ENCODE results near the gene WFDC12.

The WFDC12 gene

GRCh38 chr20:45087814-45088213 lies 36.5 kb downstream of the WFDC12 start:
- no peak for TF ChIP-seq TAF1 (IDR thresholded peaks at IDR 0.05; ENCODE audit: low read depth)
- TF ChIP-seq YY1 (IDR thresholded peaks at IDR 0.05; ENCODE audit: low read depth), result no peak
- TF ChIP-seq FOXM1 (IDR thresholded peaks at IDR 0.05; ENCODE audit: borderline replicate concordance, low read depth), result no peak
- TF ChIP-seq NFIC (IDR thresholded peaks at IDR 0.05), result no peak
- no peak for TF ChIP-seq EP300 (IDR thresholded peaks at IDR 0.05; ENCODE audit: borderline replicate concordance)
- no peak for TF ChIP-seq RAD21 (IDR thresholded peaks at IDR 0.05; ENCODE audit: low read depth)
- no peak for TF ChIP-seq CREB1 (IDR thresholded peaks at IDR 0.05; ENCODE audit: low read depth)
- no peak for TF ChIP-seq USF1 (IDR thresholded peaks at IDR 0.05)
- TF ChIP-seq, protein P1, sequence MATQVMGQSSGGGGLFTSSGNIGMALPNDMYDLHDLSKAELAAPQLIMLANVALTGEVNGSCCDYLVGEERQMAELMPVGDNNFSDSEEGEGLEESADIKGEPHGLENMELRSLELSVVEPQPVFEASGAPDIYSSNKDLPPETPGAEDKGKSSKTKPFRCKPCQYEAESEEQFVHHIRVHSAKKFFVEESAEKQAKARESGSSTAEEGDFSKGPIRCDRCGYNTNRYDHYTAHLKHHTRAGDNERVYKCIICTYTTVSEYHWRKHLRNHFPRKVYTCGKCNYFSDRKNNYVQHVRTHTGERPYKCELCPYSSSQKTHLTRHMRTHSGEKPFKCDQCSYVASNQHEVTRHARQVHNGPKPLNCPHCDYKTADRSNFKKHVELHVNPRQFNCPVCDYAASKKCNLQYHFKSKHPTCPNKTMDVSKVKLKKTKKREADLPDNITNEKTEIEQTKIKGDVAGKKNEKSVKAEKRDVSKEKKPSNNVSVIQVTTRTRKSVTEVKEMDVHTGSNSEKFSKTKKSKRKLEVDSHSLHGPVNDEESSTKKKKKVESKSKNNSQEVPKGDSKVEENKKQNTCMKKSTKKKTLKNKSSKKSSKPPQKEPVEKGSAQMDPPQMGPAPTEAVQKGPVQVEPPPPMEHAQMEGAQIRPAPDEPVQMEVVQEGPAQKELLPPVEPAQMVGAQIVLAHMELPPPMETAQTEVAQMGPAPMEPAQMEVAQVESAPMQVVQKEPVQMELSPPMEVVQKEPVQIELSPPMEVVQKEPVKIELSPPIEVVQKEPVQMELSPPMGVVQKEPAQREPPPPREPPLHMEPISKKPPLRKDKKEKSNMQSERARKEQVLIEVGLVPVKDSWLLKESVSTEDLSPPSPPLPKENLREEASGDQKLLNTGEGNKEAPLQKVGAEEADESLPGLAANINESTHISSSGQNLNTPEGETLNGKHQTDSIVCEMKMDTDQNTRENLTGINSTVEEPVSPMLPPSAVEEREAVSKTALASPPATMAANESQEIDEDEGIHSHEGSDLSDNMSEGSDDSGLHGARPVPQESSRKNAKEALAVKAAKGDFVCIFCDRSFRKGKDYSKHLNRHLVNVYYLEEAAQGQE (IDR thresholded peaks at IDR 0.05; ENCODE audit: low read depth), result no peak
- no peak for TF ChIP-seq EGR1 (IDR thresholded peaks at IDR 0.05)
- TF ChIP-seq, protein P2, sequence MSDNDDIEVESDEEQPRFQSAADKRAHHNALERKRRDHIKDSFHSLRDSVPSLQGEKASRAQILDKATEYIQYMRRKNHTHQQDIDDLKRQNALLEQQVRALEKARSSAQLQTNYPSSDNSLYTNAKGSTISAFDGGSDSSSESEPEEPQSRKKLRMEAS (IDR thresholded peaks at IDR 0.05), result no peak
- no peak for TF ChIP-seq CEBPB (IDR thresholded peaks at IDR 0.05)
- no peak for TF ChIP-seq TCF12 (IDR thresholded peaks at IDR 0.05; ENCODE audit: low read depth)
- TF ChIP-seq ZBTB7A (IDR thresholded peaks at IDR 0.05; ENCODE audit: low read depth), result no peak
- TF ChIP-seq TEAD4 (IDR thresholded peaks at IDR 0.05), result no peak

GRCh38 chr20:45087097-45087790 lies 37.0 kb downstream of the WFDC12 start:
- TF ChIP-seq ZBTB7A (IDR thresholded peaks at IDR 0.05; ENCODE audit: low read depth) (no peak), RAD21 (IDR thresholded peaks at IDR 0.05; ENCODE audit: low read depth) (no peak), NFIC (IDR thresholded peaks at IDR 0.05) (no peak), EP300 (IDR thresholded peaks at IDR 0.05; ENCODE audit: borderline replicate concordance) (no peak), CREB1 (IDR thresholded peaks at IDR 0.05; ENCODE audit: low read depth) (no peak), TCF12 (IDR thresholded peaks at IDR 0.05; ENCODE audit: low read depth) (no peak), CEBPB (IDR thresholded peaks at IDR 0.05) (no peak), YY1 (IDR thresholded peaks at IDR 0.05; ENCODE audit: low read depth) (no peak)
- TF ChIP-seq, protein P2 (IDR thresholded peaks at IDR 0.05), result no peak

- no peak for TF ChIP-seq CREB1 (IDR thresholded peaks at IDR 0.05; ENCODE audit: low read depth)
- no peak for TF ChIP-seq YY1 (IDR thresholded peaks at IDR 0.05; ENCODE audit: low read depth)
- TF ChIP-seq EP300 (IDR thresholded peaks at IDR 0.05; ENCODE audit: borderline replicate concordance), result no peak
- TF ChIP-seq USF1 (IDR thresholded peaks at IDR 0.05), result no peak
- TF ChIP-seq ZBTB7A (IDR thresholded peaks at IDR 0.05; ENCODE audit: low read depth), result no peak
- TF ChIP-seq FOXM1 (IDR thresholded peaks at IDR 0.05; ENCODE audit: borderline replicate concordance, low read depth), result no peak
- no peak for TF ChIP-seq TAF1 (IDR thresholded peaks at IDR 0.05; ENCODE audit: low read depth)
- TF ChIP-seq RAD21 (IDR thresholded peaks at IDR 0.05; ENCODE audit: low read depth), result no peak
- TF ChIP-seq TEAD4 (IDR thresholded peaks at IDR 0.05), result no peak
- TF ChIP-seq CEBPB (IDR thresholded peaks at IDR 0.05), result no peak
Measured at GRCh38 chr20:45085867-45086266, 38.4 kb downstream of the WFDC12 start.

- TF ChIP-seq ZBTB7A (IDR thresholded peaks at IDR 0.05; ENCODE audit: low read depth), result no peak
Measured at GRCh38 chr20:45085289-45085688, 39.0 kb downstream of the WFDC12 start.

GRCh38 chr20:45083127-45083526 lies 41.1 kb downstream of the WFDC12 start:
- no peak for TF ChIP-seq EP300 (IDR thresholded peaks at IDR 0.05; ENCODE audit: borderline replicate concordance)
- no peak for TF ChIP-seq ZBTB7A (IDR thresholded peaks at IDR 0.05; ENCODE audit: low read depth)
- no peak for TF ChIP-seq TEAD4 (IDR thresholded peaks at IDR 0.05)
- TF ChIP-seq NFIC (IDR thresholded peaks at IDR 0.05), result no peak
- no peak for TF ChIP-seq FOXM1 (IDR thresholded peaks at IDR 0.05; ENCODE audit: borderline replicate concordance, low read depth)
- TF ChIP-seq YY1 (IDR thresholded peaks at IDR 0.05; ENCODE audit: low read depth), result no peak
- TF ChIP-seq CREB1 (IDR thresholded peaks at IDR 0.05; ENCODE audit: low read depth), result no peak
- TF ChIP-seq RAD21 (IDR thresholded peaks at IDR 0.05; ENCODE audit: low read depth), result no peak
- no peak for TF ChIP-seq TAF1 (IDR thresholded peaks at IDR 0.05; ENCODE audit: low read depth)

DNA sequence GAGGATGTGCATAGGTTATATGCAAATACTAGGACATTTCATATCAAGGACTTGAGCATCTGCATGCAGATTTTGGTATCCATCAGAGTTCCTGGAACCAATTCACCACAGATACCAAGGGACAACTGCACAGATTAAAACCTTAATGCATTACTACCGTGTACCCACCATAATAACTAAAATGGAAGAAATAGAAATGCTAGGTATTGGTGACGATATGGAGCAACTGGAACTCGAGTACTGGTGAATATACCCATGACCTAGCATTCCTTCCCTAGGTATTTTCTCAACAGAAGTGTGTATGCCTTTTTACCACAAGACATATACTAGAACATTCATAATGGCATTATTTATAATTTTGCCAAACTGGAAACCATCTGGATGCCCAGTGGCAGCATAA lies 41.8 kb downstream of the WFDC12 start:
- no peak for TF ChIP-seq TCF12 (IDR thresholded peaks at IDR 0.05; ENCODE audit: low read depth)
- no peak for TF ChIP-seq CEBPB (IDR thresholded peaks at IDR 0.05)
- TF ChIP-seq EP300 (IDR thresholded peaks at IDR 0.05; ENCODE audit: borderline replicate concordance), result no peak
- TF ChIP-seq TEAD4 (IDR thresholded peaks at IDR 0.05), result no peak
- TF ChIP-seq RAD21 (IDR thresholded peaks at IDR 0.05; ENCODE audit: low read depth), result no peak
- TF ChIP-seq, protein P2 (IDR thresholded peaks at IDR 0.05), result no peak
- no peak for TF ChIP-seq TAF1 (IDR thresholded peaks at IDR 0.05; ENCODE audit: low read depth)
- no peak for TF ChIP-seq USF1 (IDR thresholded peaks at IDR 0.05)
- no peak for TF ChIP-seq ZBTB7A (IDR thresholded peaks at IDR 0.05; ENCODE audit: low read depth)
- no peak for TF ChIP-seq CREB1 (IDR thresholded peaks at IDR 0.05; ENCODE audit: low read depth)

Data from Ishikawa (cell line).